ENCODE data around the gene PRR9.
A peak's percentile ranks its signal among the peaks of the same experiment; 100 is the strongest.
"Not testable (repeated sequence)": the region's sequence is repeated elsewhere in the genome, so short reads cannot be mapped to it uniquely, and the experiment has no call there.

Gene PRR9

DNA sequence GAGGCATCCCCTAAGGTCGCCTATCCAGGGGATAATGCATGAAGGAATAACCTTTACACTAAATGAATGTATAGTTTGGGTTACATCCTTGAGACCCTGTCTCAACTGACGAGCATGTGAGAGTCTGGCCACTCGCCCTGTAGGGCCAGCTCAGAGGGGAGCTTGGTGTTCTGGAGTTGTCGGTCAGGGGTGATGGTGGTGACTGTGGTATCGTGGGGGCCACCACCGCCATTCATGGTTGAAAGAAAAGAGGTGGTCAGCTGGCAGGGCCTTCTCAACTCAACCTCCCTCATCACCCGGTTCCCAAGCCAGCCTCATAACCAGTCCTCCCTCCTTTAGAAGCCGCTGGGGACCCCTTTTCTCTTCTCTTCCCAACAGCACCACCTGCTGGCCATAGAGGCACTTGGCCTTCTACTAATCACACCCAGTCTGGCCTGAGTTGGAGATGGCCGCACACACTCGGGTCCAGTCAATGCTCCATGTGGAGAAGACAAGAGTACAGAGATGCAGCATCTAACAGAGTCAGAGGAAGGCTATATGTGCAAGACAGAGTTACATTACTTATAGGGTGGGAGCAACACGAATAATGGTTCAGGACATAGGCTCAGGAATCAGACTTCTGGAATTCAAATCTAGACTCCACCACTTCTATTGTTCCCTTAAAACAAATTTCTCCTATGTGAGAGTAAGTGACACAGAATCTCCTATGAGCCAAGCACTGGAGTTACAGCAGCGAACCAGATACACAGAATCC lies 11.9 kb downstream of the PRR9 start:
- DNase-seq (ENCODE audit: low spot score): not testable (repeated sequence)

DNA sequence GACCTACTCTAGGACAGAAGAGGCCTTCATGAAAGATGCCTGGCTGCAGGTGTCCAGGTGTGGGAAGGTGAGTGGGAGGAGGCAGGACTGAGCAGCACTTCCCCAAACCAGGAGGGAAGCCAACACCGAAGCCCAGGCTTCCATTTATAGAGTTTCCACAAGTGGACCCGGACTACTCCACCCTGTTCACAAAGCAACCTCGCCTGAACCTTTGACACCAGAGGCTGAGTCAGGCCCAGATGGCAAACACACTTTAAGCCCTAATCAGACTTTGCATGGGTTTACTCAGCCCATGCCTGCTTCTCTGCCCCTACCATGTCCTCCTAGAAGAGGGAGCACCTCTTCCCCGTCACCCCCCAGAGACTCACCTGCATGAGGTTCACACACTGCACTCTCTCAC lies 14.0 kb downstream of the PRR9 start:
- no peak for DNase-seq (ENCODE audit: low spot score)

DNA sequence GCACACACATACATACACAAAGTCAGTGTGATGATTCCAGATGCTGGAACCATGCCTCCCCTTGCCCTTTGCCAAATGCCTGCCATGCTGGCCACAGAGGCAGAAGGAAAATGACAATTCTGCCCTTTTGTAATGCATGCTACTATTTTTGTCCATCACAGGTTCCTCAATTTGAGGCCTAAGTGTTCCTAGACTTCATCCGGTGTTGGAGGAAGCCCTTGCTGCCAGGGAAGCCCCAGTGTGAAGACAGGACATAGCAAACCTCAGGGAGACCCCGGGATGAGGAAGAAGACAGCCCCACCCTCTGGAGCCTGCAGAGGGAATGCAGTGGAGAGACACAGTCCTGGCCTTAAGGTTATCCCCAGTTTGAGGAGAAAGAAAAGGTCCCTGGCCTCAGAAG lies 14.4 kb downstream of the PRR9 start:
- DNase-seq (ENCODE audit: low spot score): no peak

DNA sequence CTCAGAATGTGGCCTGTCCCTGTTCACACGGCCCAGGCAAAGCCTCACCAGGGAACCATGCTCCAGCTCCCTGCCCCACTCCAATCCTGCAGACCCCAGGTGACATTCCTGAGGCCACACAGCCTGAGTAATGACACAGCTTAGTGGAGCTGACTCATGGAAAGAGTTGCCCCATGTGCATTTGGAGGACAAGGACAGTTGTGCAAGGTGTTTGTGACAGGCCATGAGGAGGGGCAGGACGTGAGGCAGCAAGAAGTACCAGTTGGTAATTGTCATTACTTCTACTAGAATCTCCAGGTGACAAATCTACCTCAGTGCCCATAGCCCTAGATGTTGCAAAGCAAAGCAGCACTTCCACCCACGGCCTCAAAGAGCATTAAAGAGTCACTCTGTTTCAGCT lies 15.2 kb downstream of the PRR9 start:
- no peak for DNase-seq (ENCODE audit: low spot score)

DNA sequence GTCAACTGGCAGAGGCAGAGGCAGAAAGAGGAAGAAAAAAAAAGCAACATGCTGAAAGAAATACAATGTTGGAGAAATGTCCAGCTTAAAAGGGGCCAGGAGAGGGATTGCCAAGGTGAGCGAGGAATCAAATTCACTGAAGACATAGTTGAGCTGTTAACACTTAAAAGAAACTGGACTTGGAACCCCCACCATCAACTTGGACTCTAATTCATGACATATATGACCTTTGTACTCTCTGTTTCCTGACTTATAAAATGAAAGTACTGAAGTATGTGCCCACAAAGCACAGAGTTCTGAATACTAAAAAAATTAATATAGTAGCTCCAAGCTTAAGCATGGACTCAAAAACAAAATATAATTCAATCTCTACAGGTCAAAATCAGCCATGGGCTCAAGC lies 16.1 kb downstream of the PRR9 start:
- DNase-seq (ENCODE audit: low spot score): no peak

DNA sequence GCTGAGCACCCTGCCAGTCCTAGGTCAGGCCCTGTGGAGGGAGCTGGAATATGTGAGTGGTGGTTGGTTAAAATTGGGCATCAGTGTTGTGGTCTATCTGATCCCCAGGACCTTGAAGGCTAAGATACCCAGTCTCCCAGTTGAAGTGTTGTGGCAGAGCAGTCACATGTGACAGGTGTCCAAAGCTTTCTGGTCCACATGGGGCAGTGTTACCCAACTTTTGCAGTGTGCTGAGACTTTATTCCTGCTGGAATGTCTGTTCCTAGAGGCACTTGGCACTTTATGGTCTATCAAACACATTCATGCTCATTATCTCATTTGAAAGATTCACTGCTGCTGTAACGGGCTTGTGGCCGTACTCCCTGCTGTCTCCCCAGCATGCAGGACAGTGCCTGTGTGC lies 21.1 kb downstream of the PRR9 start:
- DNase-seq (ENCODE audit: low spot score): no peak

DNA sequence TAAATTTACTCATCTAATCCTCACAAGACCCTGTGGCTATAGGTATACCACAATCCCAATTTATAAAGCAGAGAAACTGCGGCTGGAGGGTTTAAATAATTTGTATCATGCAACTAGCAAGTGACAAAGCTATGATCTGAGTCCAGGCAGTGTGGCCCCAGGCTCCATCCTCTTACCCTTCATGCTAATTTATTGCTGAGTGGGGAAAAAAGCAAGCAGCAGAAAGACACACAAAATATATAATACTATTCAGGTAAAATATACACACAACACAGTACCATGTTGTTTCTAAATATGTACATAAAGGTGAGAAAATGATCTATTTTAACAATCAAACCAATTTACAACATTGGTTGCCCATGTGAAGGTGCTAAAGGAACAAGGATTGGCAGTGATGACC lies 24.8 kb downstream of the PRR9 start:
- no peak for DNase-seq (ENCODE audit: low spot score)

DNA sequence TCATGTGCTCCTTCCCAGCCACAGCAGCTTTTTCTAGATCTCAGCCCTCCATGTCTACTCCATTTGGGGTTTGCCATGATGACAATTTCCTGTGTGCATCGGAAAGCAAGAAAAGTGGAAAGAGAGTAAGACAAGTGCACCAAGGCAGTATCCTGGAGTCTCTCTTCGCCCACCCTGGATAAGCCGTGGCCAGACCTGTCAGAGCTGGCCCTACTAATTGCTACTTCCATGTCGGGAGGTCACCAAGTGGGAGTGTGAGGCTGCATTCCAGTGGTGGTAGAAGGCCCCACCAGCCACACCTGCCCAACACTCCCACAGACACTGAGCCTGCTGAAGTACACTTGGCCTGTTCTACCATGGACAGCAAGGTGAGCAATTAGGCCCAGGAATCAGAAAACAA lies 28.1 kb downstream of the PRR9 start:
- no peak for DNase-seq (ENCODE audit: low spot score)

DNA sequence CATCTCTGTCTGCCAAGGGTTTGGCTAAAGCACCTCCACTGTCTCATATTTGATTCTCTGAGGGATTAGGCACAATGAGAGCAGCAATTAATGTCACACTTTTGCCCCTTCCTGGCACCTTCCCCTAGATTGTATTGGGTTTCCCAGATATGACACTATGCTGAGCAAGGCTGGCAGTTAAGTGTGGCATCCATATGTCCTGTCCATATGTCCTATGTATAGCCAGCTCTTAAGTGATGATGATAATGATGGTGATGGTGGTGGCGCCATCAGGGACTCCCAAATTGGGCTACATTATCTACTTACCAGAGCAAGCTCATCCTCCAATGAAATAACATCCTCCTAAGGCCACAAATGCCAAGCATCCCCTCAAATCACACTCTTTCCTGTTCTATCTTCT lies 28.6 kb downstream of the PRR9 start:
- no peak for DNase-seq (ENCODE audit: low spot score)

DNA sequence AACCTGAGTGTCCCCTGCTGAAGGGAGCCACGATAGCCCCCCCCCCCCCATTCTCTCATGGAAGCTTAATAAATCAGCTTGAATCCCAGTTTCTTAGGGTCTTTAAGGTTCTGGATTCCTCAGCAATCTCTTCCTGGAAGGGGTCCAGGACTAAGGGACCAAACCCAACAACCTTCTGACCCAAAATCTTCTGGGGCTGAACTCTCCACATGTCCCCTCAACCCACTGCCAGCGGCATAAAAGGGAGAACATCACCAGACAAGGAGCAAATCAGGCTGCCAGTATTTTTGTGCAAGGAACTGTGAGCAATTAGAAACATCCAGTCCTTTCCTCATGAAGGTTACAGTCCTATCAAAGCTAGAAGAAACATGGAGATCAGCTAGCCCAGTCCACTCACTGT lies 29.4 kb downstream of the PRR9 start:
- DNase-seq (ENCODE audit: low spot score): no peak

DNA sequence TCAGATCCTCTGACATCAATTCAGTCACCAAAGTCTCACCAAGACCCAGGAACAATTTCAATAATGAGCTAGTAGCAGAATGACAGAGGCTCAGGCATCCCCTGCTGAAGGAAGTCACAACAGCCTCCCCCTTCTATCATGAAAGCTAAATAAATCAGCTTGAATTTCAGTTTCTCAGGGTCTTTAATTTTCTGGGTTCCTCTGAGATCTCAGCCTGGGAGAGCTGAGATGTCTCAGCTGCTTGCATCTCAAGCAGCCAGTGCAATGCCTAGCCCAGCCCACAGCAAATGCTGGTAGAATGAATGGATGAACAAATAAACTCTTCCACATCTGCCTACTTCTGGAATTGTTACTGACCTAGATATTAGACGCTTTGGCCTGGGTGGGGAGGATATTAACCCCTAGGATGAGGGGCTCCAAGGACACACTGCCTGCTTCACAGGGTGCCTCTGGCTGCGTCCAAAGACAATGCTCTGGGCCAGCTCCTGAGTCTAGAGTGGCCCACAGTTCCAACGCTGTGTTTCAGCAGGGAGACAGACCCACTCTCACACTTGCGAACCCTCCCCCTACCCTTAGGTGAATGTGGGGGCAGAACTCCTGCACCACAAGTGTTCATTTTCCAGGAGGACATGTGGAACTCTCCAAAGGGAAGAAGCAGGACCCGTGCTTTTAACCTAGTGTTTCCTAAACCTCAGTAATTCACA lies 30.9 kb downstream of the PRR9 start:
- no peak for DNase-seq (ENCODE audit: low spot score)

DNA sequence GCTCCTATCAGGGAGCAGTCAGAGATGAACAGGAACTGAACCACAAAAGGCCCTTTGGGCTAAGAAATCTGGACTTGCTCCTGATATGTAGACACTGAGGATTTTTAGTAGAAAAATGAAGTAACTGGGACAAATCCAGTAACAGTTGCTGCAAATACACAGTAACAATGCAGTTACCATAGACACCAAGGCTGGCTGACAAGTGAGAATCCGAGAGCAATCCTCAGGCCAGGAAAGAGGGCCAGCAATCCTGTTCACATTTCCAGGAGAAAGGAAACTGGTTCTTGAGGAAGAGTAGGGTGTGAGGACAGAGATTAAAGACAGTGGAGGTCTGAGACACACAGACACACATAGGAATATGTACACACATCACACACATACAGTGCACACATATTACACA lies 32.8 kb downstream of the PRR9 start:
- DNase-seq (ENCODE audit: low spot score): no peak

DNA sequence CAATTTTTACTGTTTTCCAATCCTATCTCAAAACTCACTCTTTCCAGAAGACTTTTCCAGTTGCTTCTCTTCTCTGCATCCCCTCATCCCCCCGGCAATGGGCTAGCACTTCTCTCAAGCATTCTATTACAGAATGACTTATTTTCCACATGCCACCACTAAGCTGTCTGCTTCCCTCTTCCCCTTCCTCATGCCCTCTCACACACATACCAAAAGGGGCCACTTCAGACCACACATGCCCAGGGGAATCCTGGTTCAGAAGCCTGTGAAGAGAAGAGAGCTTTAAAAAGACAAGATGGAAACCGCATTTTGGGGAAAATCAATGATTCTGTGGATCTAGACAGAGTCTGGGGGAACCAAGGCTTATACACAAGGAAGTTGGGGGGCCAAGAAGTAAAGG lies 33.7 kb downstream of the PRR9 start:
- no peak for DNase-seq (ENCODE audit: low spot score)

DNA sequence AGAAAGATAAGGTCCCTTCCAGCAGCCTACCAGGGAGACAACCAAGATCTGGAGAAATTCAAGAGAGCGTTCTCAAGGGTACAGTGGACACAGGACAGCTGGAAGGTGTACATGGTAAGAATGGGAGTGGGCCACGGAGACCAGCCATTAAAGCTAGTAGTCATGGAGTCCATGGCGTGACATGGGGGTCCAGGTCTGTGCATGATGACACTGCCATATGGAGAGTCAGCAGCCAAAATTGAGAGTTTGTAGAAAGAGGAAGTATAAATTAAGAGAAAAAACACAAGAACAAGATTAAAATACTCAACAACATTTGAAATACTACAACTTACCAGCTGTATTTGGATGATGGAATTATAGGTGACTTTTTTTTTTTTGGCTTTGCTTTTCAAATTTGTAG lies 34.2 kb downstream of the PRR9 start:
- DNase-seq (ENCODE audit: low spot score): no peak

DNA sequence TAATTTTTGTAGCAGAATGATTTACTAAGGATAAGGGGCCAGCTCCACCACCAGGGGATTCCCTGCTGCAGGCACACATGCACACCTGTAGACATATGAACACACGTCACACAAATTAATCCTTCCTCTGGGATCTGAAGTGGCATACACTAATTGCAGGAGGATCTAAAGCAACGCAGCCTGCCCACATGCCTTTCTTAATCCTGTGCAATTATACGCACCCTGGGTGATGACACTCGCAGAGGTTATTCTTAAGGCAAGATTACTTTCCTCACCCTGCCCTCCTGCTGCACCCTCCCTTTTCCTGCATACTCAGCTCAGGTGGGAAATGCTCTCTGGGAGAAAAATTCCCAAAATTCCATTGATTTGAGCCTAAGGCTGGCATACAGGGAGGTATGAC lies 34.6 kb downstream of the PRR9 start:
- no peak for DNase-seq (ENCODE audit: low spot score)

DNA sequence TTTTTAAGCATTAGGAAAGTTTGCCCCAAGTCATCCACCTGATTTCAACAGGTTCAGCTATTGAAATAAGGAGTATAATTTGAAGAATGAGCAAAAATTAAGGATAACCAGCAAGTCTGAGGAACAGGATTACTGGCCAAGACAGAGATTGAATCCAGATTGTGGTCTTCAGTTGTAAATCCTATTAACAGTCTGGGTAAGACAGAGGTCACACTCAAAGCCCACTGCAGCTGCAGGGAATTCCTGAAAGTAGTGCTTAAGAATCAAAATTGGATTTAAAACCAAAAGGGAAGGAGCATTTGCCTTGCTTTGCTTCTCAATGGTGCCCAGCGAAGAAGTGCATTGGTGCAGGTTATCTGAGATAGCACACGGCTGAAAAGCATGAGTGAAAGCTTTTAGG lies 35.7 kb downstream of the PRR9 start:
- DNase-seq (ENCODE audit: low spot score): no peak

DNA sequence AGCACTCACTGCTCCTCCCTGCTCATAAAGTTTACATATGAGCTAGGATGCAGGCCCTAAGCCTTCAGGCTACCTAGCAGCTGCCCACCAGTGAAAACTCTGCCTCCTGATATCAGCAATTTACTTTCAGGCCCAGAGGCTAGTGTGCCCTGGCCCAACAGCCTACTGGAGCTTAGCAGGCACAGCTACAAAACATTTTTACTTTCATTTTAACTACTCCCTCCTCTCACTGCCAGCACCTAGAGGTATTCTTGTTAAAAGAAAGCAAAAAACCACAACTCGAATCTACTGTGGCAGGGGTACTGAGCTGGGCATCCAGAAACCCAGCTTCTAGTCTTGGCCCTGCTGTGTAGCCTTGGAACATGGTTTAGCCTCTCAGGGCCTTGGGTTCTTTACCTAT lies 36.3 kb downstream of the PRR9 start:
- DNase-seq (ENCODE audit: low spot score): no peak

DNA sequence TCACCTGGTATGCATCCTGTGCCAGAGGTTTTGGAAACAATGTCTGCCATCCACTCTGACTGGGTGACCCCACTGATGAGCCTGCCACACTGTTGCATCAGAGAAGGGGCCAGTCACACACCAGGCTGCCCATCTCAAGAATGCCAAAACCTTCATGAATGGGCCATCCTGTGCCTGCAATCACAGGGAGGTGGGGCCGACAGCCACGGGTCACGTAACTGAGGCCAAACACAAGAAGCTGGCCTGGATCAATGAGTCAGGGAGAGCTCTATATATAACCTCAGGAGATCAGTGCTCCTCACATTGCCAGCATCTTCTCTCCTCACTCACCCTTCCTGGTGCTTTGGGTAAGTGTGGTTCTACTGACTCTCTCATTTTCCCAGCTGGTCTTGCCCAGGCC lies 42.0 kb downstream of the PRR9 start, which contains the start of gene LORICRIN:
TSS of gene LORICRIN (plus strand) at position 301 of the 400 bp plus-strand sequence. CDS start 1,263 bp downstream, outside the sequence.
- DNase-seq (ENCODE audit: low spot score): no peak

DNA sequence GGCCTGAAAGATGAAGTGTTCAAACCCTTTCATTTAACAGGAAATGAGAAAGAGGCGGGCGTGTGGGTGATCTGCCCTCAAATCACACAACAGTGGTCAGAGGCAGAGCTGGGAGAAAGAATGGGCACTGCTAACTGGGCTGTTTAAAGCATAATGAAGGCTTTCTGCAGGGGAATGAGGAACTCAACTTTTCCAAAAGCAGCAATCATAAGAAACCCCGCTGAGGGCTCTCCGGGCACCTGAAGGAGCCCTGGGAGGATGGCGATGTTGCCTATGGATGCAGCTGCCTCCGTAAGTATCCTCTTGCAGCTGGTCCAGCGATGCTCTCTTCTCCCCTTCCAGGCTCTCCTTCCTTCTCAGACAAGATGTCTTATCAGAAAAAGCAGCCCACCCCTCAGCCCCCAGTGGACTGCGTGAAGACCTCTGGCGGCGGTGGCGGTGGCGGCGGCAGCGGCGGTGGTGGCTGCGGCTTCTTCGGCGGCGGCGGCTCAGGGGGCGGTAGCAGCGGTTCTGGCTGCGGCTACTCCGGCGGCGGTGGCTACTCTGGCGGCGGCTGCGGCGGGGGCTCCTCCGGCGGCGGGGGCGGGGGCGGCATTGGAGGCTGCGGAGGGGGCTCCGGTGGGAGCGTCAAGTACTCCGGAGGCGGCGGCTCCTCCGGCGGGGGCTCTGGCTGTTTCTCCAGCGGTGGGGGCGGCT lies 43.3 kb downstream of the PRR9 start:
- DNase-seq (ENCODE audit: low spot score): no peak

DNA sequence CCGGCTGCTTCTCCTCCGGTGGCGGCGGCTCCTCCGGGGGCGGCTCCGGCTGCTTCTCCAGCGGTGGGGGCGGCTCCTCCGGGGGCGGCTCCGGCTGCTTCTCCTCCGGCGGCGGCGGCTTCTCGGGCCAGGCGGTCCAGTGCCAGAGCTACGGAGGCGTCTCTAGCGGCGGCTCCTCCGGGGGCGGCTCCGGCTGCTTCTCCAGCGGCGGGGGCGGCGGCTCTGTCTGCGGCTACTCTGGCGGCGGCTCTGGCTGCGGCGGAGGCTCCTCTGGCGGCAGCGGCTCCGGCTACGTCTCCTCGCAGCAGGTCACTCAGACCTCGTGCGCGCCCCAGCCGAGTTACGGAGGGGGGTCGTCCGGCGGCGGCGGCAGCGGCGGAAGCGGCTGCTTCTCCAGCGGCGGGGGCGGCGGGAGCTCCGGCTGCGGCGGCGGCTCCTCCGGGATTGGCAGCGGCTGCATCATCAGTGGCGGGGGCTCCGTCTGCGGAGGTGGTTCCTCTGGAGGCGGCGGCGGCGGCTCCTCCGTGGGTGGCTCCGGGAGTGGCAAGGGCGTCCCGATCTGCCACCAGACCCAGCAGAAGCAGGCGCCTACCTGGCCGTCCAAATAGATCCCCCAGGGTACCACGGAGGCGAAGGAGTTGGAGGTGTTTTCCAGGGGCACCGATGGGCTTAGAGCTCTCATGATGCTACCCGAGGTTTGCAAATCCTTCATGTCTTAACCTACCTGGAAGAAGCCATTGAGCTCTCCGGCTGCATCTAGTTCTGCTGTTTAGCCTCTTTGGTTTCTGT lies 44.1 kb downstream of the PRR9 start:
- peak; percentile 8 for DNase-seq (ENCODE audit: low spot score)

DNA sequence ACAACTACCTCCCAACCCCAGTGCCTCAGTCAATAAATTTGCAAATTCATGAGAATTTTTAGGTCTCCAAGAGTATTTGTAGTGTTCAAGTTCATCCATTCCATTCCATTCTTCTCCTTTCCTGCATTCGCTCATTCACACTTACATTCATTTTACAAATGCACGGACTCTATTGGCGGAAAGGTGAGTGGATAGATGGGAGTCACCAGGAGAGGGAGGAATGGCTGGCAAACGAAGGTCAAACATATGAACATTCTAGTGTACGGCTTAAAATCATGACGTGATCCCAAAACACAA lies 44.6 kb downstream of the PRR9 start:
- DNase-seq (ENCODE audit: low spot score): no peak

DNA sequence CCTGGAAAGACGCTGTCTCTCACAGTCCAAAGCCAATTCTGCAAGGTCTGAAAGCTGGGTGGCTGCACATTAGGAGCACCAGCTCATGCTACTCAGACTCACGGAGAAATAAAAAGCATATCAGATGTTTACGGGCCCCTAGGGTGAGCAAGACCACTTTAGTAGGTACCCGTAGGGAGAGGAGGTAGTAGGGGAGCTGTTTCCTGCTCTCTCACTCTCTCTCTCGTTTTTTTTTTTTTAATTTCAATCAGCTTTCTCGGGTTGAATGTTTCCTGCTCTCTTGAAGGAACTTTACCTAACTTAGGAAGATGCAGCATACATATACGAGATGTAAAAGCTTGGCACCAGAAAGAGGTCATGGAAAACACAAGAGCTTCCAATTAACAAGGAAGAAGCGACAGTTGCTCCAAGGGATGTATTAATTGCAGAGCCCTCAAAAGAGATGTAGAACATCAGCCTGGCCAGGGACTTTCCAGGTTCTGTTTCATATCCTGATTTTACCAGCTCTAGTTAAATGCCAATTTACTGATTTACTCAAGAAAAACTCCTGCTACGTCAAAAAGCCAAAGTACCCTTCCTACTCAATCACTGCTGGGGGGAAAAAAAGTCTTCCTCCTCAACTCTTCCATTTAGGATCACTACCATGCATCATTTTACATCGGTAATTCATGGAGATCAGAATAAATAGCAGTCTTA lies 45.2 kb downstream of the PRR9 start:
- no peak for DNase-seq (ENCODE audit: low spot score)
